ENCODE results near the gene TWF2. TPM values are rescaled to one million over a fixed set of nuclear protein-coding genes. Genes with fewer than 3 reads are reported as not detected.

Gene TWF2
- total and polyA plus RNA-seq, 10 of the 15 experiments (the other 5 are each of a cell fraction or from before 2014, with no cell fraction given), result 0.16 to 106 (median 68.5) TPM

- Histone ChIP-seq H3K27ac (ENCODE audit: control insufficient read depth, insufficient read depth) (no peak overlapping the region), H3K36me3 (ENCODE audit: control insufficient read depth in 2 of 2, insufficient read depth in 2 of 2, low read length in 1 of 2) (peaks cover 10 to 17% of the 10 kb centered on the region in 2 experiments), H2AFZ (ENCODE audit: control insufficient read depth, low read depth, low read length) (no peak overlapping the region), H3K79me2 (ENCODE audit: control insufficient read depth, insufficient read depth, low read length) (peaks cover 31% of the 10 kb centered on the region), H3K4me1 (ENCODE audit: control insufficient read depth, insufficient read depth, low read length) (peaks cover 17% of the 10 kb centered on the region), H3K9me3 (replicated peaks; ENCODE audit: control insufficient read depth, insufficient read depth, low read length) (no peaks in the 10 kb centered on the region), H3K4me3 (no peak overlapping the region), H3K27me3 (replicated peaks in 1 of 2; ENCODE audit: control insufficient read depth in 2 of 2, insufficient read depth in 2 of 2, low read length in 1 of 2) (no peaks in the 10 kb centered on the region), H4K20me1 (ENCODE audit: control insufficient read depth, insufficient read depth) (no peaks in the 10 kb centered on the region), H3K4me2 (ENCODE audit: control insufficient read depth, insufficient read depth) (no peak overlapping the region), H3K9ac (ENCODE audit: control insufficient read depth, insufficient read depth, low read length) (no peak overlapping the region)
- RAD21 ChIA-PET (ENCODE audit: unreplicated experiment), result interaction anchor here (1.0 to 2.1 kb wide), 3 partner anchors 10 to 104 kb away, joined by 4 to 10 read pairs (median 7); partner anchors contain the start of gene TLR9
- SMC1A ChIA-PET (ENCODE audit: uncharacterized antibody, unreplicated experiment), result interaction anchor here (0.8 to 4.2 kb wide), 11 partner anchors 9 to 105 kb away, joined by 3 to 18 read pairs (median 3); partner anchors contain the start of genes GLYCTK and TLR9
- CTCF ChIA-PET, result interaction anchor here (0.7 to 5.7 kb wide), 8 partner anchors 9 to 134 kb away, joined by 3 to 67 read pairs (median 5); partner anchors contain the start of genes GLYCTK and TLR9
- intact Hi-C loops (cut with micrococcal nuclease; ENCODE audit: unreplicated experiment) (no loop called here), in situ Hi-C loops (cut with MboI) (loop anchor here (5.0 kb wide), 1 partner anchor 108 kb away; no protein-coding TSS in a partner anchor)
- 88% methylated on average over 12 of the region's 15 CpGs for WGBS (ENCODE audit: insufficient coverage, insufficient replicate concordance, low lambda C conversion rate, missing lambda C conversion rate)
- POLR2A ChIA-PET, result interaction anchor here (0.6 to 0.9 kb wide), 5 partner anchors 9 to 44 kb away, joined by 3 to 4 read pairs (median 3); partner anchors contain the start of gene TLR9
- FAIRE-seq (no peak), ATAC-seq (no peak), DNase-seq (ENCODE audit: low read depth, low spot score) (no peak)
- no TSS peak for BruUV-seq (replicated peaks)
- TF ChIP-seq MXI1 (IDR thresholded peaks at IDR 0.05; ENCODE audit: low read depth, low read length) (no peak), RFX5 (IDR thresholded peaks at IDR 0.05; ENCODE audit: low read depth, low read length) (no peak), ATF2 (IDR thresholded peaks at IDR 0.05; ENCODE audit: low read length) (no peak), TBL1XR1 (IDR thresholded peaks at IDR 0.05; ENCODE audit: low read depth, low read length) (no peak), MTA3 (IDR thresholded peaks at IDR 0.05; ENCODE audit: borderline replicate concordance, low read length) (no peak), SREBF1 (IDR thresholded peaks at IDR 0.05; ENCODE audit: low read length) (no peak), KAT2A (conservative IDR thresholded peaks at IDR 0.05; ENCODE audit: control insufficient read depth, low read depth, low read length) (no peak), TARDBP (IDR thresholded peaks at IDR 0.05; ENCODE audit: borderline replicate concordance) (no peak), CBFB (IDR thresholded peaks at IDR 0.05; ENCODE audit: low read depth) (no peak), ZBTB40 (IDR thresholded peaks at IDR 0.05; ENCODE audit: borderline replicate concordance) (no peak), ZNF274 (IDR thresholded peaks at IDR 0.05; ENCODE audit: insufficient read depth, insufficient read length) (no peak), USF2 (IDR thresholded peaks at IDR 0.05; ENCODE audit: borderline replicate concordance, low read depth, low read length) (no peak), NRF1 (conservative IDR thresholded peaks at IDR 0.05; ENCODE audit: low read depth, low read length) (no peak), CHD1 (IDR thresholded peaks at IDR 0.05; ENCODE audit: low read depth, low read length) (no peak), SUPT20H (IDR thresholded peaks at IDR 0.05; ENCODE audit: borderline replicate concordance, control insufficient read depth, low read depth, low read length) (no peak), PAX8 (IDR thresholded peaks at IDR 0.05) (no peak), POU2F2 (IDR thresholded peaks at IDR 0.05; ENCODE audit: borderline replicate concordance, low read depth, low read length) (no peak)
These were observed 4.2 kb downstream of the TWF2 start for GRCh38 chr3:52234516-52235447.

Measured in GM12878 (cell line).